DMS 273 (cell line): Measurements from ENCODE around the gene SIGLEC12.
A peak's percentile ranks its signal among the peaks of the same experiment; 100 is the strongest.
"Not testable (repeated sequence)": the region's sequence is repeated elsewhere in the genome, so short reads cannot be mapped to it uniquely, and the experiment has no call there.

ENCODE experiments used
- DNase-seq: peaks from one replicate; lab custom pipeline; 2025; ENCODE audit not compliant: unreplicated experiment; lab: John Stamatoyannopoulos, UW

Gene SIGLEC12

DNA sequence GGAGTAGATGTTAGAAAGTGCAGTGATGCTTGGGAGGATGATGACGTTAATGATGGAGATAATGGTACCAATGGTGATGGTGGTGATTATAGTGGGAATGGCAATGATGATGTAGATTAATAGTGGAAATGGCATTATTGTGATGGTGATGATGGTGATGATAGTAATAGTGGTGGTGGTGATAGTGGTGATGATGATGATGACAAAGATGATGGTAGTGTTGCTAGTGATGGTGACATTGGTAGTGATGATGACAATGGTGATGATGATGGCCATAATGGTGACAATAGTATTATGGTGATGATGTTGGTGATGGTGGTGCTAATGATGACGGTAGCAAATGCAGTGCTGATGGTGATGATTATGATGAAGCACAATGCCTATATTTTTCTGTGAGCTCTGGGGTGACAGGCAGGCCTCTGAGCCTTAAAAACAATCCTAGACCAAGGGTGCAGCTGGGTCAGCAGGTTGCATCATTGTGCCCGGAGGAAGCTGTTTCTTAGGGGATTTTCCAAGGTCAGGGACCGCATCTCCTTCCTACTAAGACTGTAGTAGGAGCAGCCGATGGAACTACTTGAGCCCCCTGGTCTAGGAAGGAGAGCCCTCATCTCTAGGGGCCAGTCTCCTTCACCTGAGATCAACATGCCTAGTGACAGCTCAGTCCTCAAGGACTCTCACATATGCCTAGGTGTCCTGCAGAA, 15.5 kb downstream of the SIGLEC12 start:
- DNase-seq = no peak

DNA sequence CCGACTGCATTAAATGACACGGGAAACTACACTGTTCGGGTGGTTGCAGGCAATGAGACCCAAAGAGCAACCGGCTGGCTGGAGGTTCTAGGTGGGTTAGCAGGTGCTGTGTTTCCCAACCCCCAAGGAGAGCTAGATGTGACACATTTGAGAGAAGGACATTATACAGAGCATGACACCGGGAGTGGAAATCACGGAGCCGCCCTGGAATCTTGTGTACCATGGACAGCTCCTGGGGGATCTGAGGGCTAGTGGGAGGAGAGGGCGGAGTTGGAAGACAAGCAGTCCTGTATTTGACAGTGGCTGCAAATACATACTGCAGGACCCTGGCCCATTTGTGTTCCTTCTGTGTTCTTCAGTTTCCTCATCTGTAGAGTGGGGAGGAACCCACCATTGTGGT, 21.0 kb downstream of the SIGLEC12 start:
- peak; percentile 9 for DNase-seq

DNA sequence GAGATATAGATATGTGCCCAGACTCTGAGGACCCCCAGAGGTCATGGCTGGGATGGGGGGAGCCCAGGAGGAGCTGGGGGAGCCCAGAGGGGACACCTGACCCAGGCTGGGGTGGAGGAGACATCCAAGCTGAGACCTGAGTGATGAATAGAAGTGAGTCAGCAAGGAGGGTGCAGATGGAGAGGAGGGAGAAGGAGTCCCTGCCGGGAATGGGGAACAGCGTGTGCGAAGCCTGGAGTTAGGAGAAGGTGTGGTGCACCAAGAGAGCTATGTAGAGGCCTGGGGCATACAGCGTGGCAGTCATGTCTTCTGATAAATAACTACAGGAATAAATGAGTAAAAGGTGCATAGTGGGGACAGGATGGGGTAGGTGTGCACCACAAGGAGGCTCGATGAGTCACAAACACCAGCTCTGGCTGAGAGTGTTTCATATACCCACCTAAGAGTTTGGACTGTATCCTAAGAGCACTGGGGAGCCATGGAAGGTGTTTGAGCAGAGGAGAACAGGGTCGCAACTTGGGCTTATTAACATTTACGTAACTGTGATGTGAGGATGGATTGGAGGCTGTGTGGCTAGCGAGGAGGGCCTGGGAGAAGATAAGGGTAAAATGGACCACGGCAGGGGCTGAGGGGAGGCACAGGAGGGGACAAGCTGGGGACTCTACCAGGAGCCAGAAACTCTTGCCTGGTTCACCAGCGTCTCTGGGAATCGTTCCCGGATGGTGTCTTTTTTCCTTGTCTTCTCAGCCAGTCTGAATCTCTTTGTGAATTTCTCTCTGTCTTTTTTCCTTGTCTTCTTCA, 21.9 kb downstream of the SIGLEC12 start:
- no peak for DNase-seq

DNA sequence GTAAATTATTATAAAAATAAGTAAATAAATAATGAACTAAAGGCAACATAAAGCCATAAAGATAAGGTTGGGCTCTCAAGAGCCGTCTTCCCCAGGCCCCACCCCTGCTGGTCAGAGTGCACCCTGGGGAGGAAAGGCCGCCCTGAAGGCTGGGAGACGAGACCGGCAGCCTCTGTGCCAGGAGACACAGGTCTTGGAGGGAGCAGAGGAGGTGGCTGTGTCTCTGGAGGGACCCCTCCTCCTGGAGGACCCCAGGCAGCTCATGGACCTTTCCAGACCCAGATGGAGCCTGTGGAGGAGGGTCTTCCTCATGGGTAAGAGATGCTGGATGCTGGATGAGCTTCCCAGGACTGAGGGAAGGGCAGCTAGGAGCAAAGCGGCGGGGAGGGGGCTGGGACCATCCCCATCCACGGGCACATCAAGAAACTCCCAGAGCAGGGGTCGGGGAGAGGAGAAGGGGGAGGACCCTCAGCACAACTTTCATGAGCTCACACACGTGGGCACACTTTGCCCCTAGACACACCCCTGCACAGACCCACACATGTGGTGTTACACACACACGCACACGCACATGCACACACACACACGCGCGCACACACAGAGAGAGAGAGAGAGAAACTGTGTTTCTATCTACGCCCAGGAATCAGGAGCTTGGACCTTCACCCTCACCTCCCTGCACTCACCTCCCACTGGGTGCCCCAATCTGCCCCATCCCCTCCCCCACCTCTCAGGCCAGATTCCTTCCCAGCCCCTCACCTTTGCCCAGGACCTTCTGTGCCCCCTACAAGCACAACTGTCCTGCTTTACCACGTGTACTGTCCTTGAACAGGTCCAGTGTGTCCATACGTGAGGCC, 23.0 kb downstream of the SIGLEC12 start, which contains the start of gene CEACAM18:
CEACAM18 (plus strand) TSS at position 159 of the 854 bp plus-strand sequence.
- no peak for DNase-seq

DNA sequence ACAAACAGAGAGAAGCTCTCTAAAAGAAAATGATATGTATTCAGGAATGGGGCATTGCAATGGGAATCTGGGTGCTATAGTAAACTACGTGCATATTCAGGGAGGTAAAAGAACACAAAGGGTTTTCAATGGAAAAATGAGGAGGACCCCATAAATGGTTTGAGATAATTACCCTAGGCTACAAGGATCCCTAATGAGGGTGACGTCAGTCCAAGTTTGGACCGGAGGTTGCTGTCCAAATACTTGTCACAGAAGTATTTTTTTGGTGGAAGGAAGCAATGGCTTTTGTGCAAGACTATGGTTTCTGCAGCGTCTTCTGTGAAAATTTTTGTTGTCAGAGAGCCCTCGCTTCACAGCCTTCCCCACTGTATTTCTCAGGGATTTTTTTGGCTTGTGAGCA, 24.3 kb downstream of the SIGLEC12 start:
- no peak for DNase-seq

DNA sequence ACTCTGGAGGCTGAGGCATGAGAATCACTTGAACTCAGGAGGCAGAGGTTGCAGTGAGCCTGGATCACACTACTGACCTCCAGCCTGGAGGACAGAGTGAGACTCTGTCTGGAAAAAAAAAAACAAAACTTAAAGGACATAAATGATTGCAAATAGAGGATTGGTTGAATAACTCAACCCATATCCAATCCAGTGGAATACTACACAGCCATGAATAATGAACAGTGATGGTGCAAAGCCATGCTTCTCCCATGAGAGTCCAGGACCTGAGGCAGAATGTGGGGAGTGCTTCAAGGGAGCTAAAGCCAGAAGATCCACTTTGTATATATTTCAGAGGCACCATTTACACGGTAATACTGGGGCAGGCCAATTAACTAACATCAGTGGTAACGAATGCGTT, 25.4 kb downstream of the SIGLEC12 start:
- DNase-seq = no peak

DNA sequence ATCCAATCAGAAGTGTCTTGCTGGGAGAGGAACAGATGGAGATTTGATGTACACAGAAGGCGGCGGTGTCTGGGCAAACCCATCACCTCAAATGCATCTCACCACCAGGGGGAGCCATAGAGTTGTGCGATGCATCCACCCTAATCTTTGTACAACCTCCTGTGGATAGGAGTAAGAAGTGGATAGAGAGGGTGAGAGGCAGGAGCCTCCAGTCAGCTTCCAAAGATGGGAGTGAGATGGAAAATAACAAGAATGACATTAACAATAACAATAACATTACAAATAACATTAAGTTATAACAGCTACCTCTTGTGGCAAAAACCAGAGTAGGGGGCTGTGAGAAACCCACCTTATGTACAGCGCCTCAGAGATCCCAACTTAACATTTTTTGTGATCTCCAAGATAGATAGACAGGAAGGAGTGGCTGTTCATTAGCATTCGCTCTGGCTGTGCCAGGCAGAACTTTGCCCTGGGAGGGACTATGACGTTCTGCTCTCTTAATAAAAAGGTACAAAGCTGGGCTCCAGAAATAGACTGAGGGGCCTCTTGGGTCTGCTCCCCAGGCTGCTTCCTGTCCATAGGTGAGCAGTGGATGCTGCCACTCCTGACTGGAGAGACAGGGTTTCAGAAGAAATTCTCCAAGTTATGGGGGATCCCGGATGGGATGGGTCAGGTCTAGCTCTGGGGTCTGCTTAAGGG, 28.4 kb downstream of the SIGLEC12 start:
- DNase-seq = peak; percentile 88

DNA sequence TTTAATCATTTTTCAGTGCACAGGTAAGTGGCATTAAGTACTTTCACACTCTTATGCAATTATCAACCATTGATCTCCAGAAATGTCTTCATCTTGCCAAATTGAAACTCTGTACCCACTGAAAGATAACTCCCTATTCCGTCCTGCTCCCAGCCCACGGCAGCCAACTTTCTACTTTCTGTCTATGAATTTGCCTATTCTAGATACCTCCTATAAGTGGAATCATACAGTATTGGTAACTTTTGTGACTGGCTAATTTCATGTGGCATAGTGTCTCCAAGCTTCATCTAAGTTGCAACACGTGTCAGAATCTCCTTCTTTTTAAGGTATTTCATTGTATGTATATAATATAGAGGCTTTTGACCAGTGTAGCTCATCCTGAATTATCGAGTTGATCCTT, 29.0 kb downstream of the SIGLEC12 start:
- no peak for DNase-seq

DNA sequence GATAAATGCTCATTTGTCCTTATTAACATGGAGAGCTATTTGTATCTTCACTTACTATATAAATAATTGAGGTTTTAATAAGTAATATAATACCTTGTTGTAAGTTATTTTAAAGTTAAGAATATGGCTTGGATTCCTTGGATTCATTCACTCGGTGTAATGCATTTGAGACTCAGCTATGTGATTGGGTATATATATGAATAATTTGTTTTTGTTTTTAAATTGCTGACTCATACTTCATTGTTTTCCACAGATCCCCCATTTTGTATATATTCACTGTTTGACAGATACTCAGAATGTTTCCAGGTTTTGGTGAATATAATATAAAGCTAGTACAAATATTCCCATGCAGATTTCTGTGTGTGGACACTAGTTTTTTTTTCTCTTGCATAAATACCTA, 30.1 kb downstream of the SIGLEC12 start:
- no peak for DNase-seq

DNA sequence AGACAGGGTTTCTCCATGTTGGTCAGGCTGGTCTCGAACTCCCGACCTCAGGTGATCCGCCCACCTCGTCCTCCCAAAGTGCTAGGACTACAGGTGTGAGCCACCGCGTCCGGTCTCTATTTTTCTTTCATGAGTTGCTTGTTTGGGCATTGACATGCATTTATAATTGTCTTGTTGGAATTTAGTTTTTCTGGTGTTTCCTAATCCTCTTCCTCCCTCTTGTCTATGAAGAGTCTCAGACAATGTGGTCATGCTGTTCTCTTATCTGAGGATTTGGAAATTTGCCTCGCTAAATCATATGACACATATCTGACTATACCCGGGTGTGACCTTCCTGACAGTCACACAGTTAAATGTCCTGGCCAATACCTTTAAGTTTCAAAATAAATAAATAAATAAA, 30.6 kb downstream of the SIGLEC12 start:
- no peak for DNase-seq

DNA sequence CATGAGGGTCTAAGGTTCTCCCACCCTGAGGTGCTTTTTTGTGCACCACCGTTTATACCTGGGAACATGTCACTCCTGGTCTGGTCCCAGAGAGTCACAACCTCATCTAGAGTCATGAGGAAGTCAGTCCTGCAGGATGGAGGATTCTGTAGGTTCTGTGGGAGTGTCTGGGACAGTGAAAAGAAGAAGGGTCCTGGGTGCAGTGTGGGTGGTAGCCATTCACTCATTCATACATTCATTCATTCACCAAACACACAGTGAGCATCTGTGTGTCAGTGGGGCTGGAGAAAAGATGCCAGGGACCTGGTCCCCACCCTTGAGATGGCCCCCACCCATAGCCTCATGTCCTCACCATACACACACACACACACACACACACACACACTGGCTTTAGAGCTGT, 32.0 kb downstream of the SIGLEC12 start:
- DNase-seq = no peak

DNA sequence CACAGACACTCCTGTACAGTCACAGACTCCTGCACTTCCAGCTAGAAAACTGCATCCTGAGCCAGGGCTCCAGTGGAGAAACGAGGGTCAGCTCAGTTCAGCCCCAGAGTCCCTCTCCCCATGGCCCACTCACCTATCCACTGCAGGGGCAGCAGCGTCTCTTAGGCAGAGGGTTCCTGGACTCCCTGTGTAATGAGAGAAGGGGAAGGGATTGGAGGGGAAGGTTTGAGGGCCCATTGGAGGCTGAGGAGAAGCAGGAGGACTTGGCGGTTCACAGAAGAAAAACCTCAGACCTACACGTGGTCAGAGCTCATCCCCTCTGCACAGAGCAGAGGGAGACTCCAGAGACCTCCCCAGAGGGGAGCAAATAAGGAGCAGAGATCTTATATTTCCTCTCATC, 32.4 kb downstream of the SIGLEC12 start:
- no peak for DNase-seq

DNA sequence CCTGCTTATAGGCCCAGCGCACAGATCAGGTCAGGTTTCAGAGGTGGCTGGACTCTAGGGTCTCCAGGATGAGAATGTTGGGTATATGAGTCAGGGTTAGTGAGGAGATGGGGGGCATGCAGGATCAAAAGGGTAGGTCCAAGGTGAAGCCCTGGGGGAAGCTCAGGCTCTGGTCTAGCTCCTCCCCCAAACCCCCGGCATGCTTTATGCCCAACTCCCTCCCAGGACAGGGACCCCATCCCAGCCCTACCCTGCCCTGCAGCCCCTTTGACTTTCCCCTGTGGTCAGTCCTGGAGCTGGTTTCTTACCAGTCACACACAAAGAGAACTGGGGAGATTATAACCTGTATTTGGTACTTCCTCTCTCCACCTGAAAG, 33.1 kb downstream of the SIGLEC12 start:
- no peak for DNase-seq

DNA sequence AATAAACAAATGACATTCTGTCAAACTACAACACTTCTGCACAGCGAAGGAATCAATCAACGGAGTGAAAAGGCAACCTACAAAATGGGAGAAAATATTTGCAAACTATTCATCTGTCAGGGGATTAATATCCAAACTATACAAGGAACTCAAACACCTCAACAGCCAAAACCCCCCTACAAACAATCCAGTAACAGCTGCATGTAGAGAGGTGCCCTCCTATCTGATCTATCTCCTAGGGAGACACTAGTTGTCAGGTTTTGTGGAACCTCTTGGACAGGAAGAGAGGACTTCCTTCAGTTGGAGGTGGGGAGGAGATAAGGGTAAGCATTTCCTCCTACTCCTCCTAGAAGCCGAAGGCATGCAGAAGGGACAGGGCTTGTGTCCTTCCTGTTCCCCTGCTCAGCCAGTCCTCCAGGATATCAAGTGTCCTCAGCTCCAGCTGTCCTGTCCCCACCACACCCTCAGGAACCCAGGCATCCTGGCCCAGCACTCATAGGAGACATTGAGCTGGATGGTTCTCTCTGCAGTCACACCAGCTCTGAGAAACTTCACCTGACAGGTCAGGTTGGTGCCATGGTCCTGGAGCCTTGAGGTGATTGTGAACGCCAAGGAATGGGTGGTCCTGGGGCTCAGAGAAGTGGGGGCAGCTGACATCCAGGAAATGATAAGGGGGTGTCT, 33.6 kb downstream of the SIGLEC12 start:
- no peak for DNase-seq

DNA sequence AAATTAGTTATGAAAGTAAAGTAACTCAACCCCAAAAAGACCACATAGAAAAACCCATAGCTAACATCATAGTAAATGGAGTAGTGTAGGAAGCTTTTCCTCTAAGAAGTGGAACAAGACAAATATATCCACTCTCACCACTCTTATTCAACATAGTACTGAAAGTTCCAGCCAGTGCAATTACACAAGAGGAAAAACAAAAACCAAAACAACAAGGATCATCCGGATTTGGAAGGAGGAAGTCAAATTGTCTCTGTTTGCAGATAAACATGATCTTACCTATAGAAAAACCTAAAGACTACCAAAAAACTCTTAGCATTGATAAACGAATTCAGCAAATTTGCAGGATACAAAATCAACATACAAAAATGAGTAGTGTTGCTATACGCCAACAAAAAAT, 34.9 kb downstream of the SIGLEC12 start:
- no peak for DNase-seq

DNA sequence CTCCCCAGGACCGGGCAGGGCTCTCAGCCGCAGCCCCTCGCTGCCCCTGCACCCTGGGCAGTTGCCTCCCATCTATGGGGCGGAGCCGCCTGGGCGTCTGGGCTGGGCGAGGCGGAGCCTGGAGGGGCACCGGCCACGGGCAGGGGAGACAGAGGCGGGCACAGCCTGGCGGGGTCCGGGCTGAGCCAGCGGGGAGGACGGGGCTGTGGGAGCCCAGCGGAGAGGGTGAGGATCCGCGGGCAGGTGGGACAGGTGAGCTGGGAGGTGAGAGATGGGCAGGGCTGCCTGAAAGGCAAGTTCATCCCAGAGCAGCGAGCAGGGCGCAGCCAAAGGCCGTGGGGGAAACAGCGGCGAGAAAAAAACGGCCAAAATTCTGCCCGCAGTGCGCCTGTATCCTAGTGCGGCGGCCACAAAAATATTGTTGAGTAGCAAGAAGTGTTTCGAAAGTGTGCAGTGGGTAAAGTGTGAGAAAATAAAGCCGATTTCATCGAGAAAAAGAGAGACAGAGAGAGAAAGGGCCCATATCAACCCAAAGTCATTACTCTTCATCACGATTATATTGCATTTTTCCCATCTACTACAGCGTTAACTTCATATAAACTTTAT, 37.5 kb downstream of the SIGLEC12 start:
- not testable (repeated sequence) for DNase-seq

DNA sequence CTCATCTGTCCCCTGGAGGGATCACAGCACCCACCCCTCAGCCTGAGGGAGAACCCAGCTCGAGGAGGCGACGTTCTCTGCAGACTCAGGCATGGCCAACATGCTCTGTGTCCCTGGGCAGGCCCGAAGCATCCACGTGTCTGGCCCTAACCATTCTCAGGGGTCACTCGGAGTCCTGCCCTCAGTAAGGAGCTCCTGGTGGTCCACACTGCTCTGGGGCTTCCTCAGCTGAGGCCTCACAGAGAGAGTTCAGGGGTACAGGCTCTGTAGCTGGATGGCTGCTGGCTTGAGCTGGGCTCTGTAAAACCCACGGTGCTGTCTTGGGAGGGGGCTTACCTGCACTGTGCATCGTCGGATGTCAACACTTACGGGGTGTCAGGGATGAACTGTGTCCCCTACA, 38.9 kb downstream of the SIGLEC12 start:
- DNase-seq = no peak

DNA sequence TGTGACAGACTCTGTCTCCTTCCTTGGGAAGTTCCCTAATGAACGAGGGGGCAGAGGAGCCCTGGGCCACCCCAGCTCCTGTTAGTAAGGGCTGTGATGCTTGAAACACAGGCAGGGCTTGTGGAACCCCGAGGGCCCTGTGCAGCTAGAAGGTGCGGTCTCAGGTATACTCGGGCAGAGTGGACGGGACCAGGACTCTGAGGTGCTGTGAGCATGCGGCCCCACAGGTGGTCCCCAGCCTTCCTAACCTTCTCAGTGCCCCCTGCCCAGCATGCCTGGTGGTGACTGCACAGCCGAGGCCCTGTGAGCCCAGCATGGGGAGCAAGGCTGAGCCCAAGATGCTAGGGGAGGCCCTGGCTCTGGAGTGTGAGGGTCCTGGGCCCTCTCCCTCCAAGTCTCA, 39.3 kb downstream of the SIGLEC12 start:
- no peak for DNase-seq

DNA sequence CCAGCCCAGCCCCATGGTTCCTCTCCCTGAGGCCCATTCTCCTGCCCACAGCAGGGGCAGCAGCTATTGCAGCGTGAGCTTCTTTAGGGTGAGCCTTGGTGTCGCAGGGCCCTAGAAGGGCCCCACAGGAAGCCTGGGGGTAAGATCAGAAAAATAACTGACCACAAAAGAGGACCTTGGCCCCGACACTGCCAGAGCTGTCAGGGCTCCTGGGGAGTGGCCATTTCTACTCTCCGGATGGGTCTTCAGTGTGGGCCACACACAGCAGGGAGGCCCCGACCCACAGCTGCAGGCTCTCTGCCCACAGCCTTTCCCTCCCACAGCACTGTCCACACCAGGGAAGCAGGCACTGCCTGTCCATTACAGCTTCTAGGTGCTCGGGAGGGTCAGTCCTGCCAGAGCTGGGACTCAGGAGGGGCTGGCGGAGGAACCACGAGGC, 39.9 kb downstream of the SIGLEC12 start:
- DNase-seq = no peak
